TTC549 (cell line): ENCODE data around the gene HDLBP.

Experiments used
- FAIRE-seq: peaks from 2 replicates; lab custom pipeline; 2012; peaks lifted over from hg19 to GRCh38; lab: Jason Lieb, UNC

HDLBP gene

DNA sequence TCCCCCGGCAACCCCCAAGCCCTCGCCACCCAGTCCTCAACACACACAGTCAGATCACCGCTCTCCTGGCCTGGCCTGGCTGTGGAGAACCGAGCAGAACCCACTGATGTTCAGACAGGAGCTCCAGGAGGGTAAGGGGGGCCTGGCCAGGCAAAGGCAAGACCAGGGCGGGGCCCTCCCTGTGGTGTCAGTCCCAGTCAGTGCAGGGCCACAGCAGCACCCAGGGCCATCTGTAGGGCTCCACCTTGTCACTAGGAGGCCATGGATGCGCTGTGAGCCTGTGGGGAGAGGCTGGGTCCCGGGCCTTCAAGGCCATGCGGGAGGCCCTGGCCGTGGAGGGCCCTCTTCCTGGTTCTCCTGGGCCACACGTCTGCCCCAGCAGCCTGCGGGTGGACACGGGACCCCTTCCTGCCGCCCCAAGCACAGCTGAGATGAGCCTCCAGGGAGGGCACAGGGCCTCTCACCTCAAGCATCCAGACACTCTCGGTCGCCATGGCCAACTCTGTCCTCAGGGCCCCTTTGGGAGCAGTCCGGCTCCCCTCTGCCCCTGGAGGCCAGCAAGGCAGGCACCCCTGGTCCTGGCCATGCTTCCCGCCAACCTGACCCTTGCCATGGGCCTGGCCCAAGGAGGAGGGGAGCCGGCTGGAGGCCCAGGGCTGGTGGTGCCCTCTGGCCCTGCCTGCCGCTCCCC lies 125.0 kb downstream of the HDLBP start:
- no peak for FAIRE-seq

DNA sequence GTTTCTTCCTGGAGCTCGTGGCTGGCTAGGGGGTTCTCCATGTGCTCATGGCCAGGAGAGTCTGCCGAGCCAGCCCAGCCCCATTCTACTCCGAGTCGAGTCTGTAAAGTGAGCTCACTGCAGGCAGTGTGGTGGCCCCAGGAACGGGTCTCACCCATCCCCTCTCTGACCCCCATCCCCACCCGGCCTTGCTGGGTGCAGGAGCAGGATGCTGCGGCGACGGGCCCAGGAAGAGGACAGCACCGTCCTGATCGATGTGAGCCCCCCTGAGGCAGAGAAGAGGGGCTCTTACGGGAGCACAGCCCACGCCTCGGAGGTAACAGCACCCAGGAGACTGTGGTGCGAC lies 125.6 kb downstream of the HDLBP start:
- no peak for FAIRE-seq

DNA sequence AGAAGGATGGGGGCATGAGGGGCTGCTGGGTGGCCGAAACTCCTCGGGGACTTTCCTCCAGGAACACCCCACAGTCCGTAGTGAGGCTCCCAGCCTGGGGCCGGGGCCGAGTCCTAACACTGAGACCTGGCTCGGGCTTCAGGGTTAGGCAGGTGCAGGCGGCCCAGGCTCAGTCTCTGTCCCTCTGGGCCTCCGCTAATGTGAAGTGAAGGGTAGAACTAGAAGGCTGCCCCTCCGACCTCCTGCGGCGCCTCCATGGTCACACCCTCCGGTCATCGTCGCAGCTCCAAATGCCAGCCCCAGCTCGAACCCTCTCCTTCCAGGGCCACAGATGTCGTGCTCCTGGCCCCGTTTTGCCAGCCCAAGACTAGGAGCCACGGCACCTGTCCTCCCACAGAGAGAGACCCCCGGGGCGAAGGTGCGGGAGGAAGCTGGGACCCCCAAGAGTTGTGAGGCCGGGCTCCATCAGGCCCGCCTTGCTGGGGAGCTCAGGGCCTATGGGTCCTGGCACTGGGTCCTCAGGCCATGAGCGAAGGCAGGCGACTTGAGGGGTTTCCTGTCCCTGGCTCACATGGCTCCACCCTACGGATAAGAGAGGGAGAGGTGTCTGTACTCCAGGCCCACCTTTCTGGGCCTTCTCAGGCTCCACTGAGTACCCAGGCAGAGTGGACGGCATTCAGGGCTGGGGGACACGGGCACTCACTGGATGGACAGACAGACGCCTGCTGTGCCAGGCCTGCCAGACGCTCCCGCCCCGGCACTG lies 126.2 kb downstream of the HDLBP start:
- FAIRE-seq = no peak

- FAIRE-seq = no peak
Measured at GRCh38 chr2:241188361-241189092, 126.9 kb downstream of the HDLBP start, which contains the start of gene ANO7. TSS of gene ANO7 (plus strand) at chr2:241188677. CDS start at chr2:241190064, 1,387 bp downstream.

DNA sequence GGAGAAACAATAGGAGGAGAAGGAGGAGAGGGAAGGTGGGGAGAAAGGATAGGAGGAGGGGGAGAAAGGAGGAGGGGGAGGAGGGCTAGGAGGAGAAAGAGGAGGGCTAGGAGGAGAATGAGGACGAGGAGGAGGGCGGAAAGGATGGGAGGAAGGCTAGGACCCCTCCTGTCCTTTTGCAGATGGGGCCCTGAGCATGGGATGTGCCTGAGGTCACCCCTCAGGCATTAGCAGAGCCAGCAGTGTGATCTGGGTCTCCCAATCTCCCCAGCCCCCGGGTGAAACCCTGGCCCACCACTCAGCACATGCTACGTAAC lies 127.6 kb downstream of the HDLBP start:
- no peak for FAIRE-seq

- FAIRE-seq = no peak
Measured at GRCh38 chr2:241187101-241187917, 128.2 kb downstream of the HDLBP start.

DNA sequence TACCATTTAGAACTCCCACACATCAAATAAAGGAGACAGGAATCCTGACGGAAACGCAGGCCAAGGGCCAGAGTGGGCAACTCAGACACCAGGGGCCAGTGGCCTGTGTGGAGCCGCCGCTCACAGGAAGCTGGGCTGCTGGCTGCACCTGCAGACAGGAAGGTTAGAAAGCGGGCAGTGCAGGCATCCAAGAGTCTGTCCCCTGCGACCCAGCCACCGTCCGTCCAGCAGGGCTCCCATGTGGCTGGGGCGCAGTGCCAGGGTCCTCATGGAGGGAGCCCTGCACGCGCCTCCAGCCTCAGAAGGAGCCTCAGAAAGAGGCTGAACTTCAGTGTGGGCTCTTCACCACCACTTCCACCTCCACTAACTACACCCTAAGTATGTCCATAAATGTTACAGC lies 129.5 kb downstream of the HDLBP start:
- FAIRE-seq = no peak

- FAIRE-seq = no peak
Measured at GRCh38 chr2:241184901-241185300, 130.6 kb downstream of the HDLBP start.

- no peak for FAIRE-seq
Measured at GRCh38 chr2:241183221-241183620, 132.3 kb downstream of the HDLBP start.

GRCh38 chr2:241182531-241183133 lies 132.8 kb downstream of the HDLBP start:
- FAIRE-seq = no peak

DNA sequence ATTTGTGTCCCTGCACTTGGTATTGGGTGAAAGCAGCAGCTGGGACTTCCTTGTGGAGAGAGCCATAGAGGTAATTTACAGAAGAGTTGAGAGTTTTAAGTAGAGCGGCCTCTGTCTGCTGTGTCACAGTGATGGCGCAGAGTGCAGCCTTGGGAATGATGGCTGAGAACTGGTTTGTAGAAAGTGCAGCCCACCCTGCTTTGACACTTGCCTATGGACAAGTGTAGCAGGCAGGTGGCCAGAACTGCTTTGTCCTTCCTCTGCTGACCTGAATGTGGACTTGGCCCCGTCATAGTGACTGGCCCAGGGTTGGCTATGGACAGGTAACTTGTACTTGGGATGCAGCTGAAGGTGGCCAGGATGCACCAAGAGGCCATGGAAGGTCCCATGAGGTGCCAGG lies 133.3 kb downstream of the HDLBP start:
- FAIRE-seq = no peak

DNA sequence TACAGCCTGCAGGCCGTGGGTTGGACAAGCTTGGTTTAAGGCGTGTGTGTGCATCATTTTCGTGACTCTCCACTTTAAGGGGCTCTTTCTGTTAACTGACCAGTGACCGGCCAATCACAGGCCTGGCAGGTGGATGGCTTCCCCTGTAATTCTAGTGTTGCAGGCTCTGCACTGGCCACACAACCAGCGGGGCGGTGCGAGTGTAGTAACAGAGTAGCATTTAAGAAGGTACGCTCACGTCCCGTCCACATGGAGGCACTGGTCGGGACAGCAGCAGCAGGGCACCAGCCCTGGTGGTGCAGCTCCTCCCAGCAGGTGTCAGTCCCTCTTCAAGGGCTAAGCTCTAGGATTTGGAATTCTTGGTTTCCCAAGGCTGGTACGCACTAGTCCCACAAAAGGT lies 135.0 kb downstream of the HDLBP start:
- FAIRE-seq = no peak

- no peak for FAIRE-seq
Measured at GRCh38 chr2:241179899-241180298, 135.6 kb downstream of the HDLBP start.

- FAIRE-seq = no peak
Measured at GRCh38 chr2:241178961-241179360, 136.5 kb downstream of the HDLBP start.

GRCh38 chr2:241177526-241178334 lies 137.7 kb downstream of the HDLBP start:
- no peak for FAIRE-seq
